B cell (primary cell): ENCODE measurements around the gene PPP1R12B. TPM values are rescaled to one million over a fixed set of nuclear protein-coding genes. Genes with fewer than 3 reads are reported as not detected.
"Not testable (repeated sequence)": the region's sequence is repeated elsewhere in the genome, so short reads cannot be mapped to it uniquely, and the experiment has no call there.

Experiments
- ATAC-seq: fragments of 200-7000 bp; cut with Tn5 transposase; one replicate; pipeline ENCODE4 v1.10.0; 2021; ENCODE audit warnings: low read depth, mild to moderate bottlenecking, moderate number of reproducible peaks, moderate library complexity
- CTCF ChIA-PET: fragments of 350-600 bp; sonication (Branson Sonifier 250); formaldehyde crosslinking; loops from one replicate; lab custom pipeline; 2021; ENCODE audit warnings: antibody characterized with exemption, inconsistent platforms; lab: Charles Lee
- POLR2A ChIA-PET: fragments of 350-600 bp; sonication (Branson Sonifier 250); formaldehyde crosslinking; loops from one replicate; lab custom pipeline; 2021; ENCODE audit warnings: antibody characterized with exemption; lab: Charles Lee
- DNase-seq: peaks from one replicate; pipeline ENCODE4 v3.0.0; 2013
- H2AFZ ChIP-seq: 2 replicates; pipeline ENCODE4 v1.6.1; 2012; ENCODE audit warnings: mild to moderate bottlenecking, low read depth, low read length; ENCODE audit not compliant: insufficient read depth, poor library complexity, severe bottlenecking
- H3K27ac ChIP-seq, 2 donors: 1 replicate in 1 of 2; 2 replicates in 1 of 2; pipeline ENCODE4 v1.5.1; 2012 to 2013; ENCODE audit warnings: low read length in 2 of 2, mild to moderate bottlenecking in 2 of 2, moderate library complexity in 1 of 2
- H3K27me3 ChIP-seq, 4 experiments: fragments of 200-600 bp in 1 of 4; sonication (generic) in 1 of 4; replicated peaks in 1 of 4; 1 replicate in 2 of 4; 2 replicates in 2 of 4; pipeline versions ENCODE4 v1.6.1 to v1.7.0; 2013 to 2016; ENCODE audit warnings: low read length in 3 of 4, mild to moderate bottlenecking in 2 of 4, mixed read lengths in 1 of 4, moderate library complexity in 1 of 4; ENCODE audit not compliant: insufficient read depth in 4 of 4, control insufficient read depth in 3 of 4; ENCODE audit errors: control extremely low read depth in 1 of 4
- H3K36me3 ChIP-seq, 2 experiments: replicated peaks in 1 of 2; 1 replicate in 1 of 2; 2 replicates in 1 of 2; pipeline versions ENCODE4 v1.6.1 to v1.7.1; 2013; ENCODE audit warnings: low read length in 1 of 2; ENCODE audit not compliant: insufficient read depth in 2 of 2, control insufficient read depth in 1 of 2; ENCODE audit errors: control extremely low read depth in 1 of 2, extremely low read depth in 1 of 2
- H3K4me1 ChIP-seq, 2 donors: fragments of 200-600 bp in 1 of 2; sonication (generic) in 1 of 2; 1 replicate in 1 of 2; 2 replicates in 1 of 2; pipeline versions ENCODE4 v1.5.1 to v1.6.1; 2013 to 2017; ENCODE audit warnings: low read length in 2 of 2; ENCODE audit not compliant: control insufficient read depth in 2 of 2, insufficient read depth in 2 of 2
- H3K4me2 ChIP-seq: replicated peaks from 2 replicates; pipeline ENCODE3; 2012; ENCODE audit warnings: mild to moderate bottlenecking, low read depth, low read length; ENCODE audit not compliant: poor library complexity, severe bottlenecking
- H3K4me3 ChIP-seq, 5 experiments: fragments of 200-600 bp in 1 of 5; sonication (generic) in 1 of 5; 1 replicate in 3 of 5; 2 replicates in 2 of 5; pipeline versions ENCODE4 v1.5.1 to v1.7.0; 2011 to 2016; ENCODE audit warnings: low read length in 4 of 5, mild to moderate bottlenecking in 4 of 5, low read depth in 2 of 5, control low read depth in 1 of 5, moderate library complexity in 1 of 5; ENCODE audit not compliant: insufficient read depth in 1 of 5; ENCODE audit errors: control extremely low read depth in 1 of 5, extremely low read depth in 1 of 5
- H3K79me2 ChIP-seq: fragments of 200-600 bp; sonication (generic); one replicate; pipeline ENCODE4 v1.6.0; 2016; ENCODE audit warnings: low read length; ENCODE audit not compliant: control insufficient read depth, insufficient read depth
- H3K9ac ChIP-seq: fragments of 200-600 bp; sonication (generic); 2 replicates; pipeline ENCODE4 v1.6.1; 2017; ENCODE audit warnings: mild to moderate bottlenecking, low read length, moderate library complexity
- H3K9me3 ChIP-seq, 3 donors: one replicate each; pipeline versions ENCODE4 v1.6.1 to v1.7.1; 2013; ENCODE audit warnings: low read length in 2 of 3; ENCODE audit not compliant: control insufficient read depth in 2 of 3, insufficient read depth in 1 of 3; ENCODE audit errors: control extremely low read depth in 1 of 3
- H4K20me1 ChIP-seq: 2 replicates; pipeline ENCODE4 v1.6.0; 2012; ENCODE audit warnings: mild to moderate bottlenecking, low read length; ENCODE audit not compliant: insufficient read depth, control insufficient read depth, poor library complexity, severe bottlenecking
- H3K27ac Mint-ChIP-seq: one replicate; pipeline ENCODE4 v1.8.0; 2021; ENCODE audit warnings: mixed read lengths
- H3K27me3 Mint-ChIP-seq: one replicate; pipeline ENCODE4 v1.8.0; 2021; ENCODE audit warnings: mixed read lengths
- H3K4me1 Mint-ChIP-seq: one replicate; pipeline ENCODE4 v1.8.0; 2021; ENCODE audit warnings: mixed read lengths
- H3K4me3 Mint-ChIP-seq: one replicate; pipeline ENCODE4 v1.8.0; 2021; ENCODE audit warnings: mixed read lengths
- H3K9me3 Mint-ChIP-seq: one replicate; pipeline ENCODE4 v1.8.0; 2022; ENCODE audit warnings: mixed read lengths; ENCODE audit not compliant: insufficient read depth
- CTCF ChIP-seq: fragments of 200-600 bp; IDR thresholded peaks from one replicate; pipeline ENCODE4 v1.8.0; 2022; ENCODE audit warnings: antibody characterized with exemption, mild to moderate bottlenecking
- EZH2 ChIP-seq: IDR thresholded peaks from 2 replicates; pipeline ENCODE4 v1.6.1; 2012; ENCODE audit warnings: borderline replicate concordance, low read depth, mild to moderate bottlenecking, moderate library complexity, low read length; ENCODE audit not compliant: insufficient read depth, poor library complexity, severe bottlenecking
- WGBS: methylation state at CpG from one replicate; pipeline ENCODE4 v1.1.5; 2013; ENCODE audit warnings: missing lambda C conversion rate; ENCODE audit not compliant: insufficient coverage; 5-methylcytosine and 5-hydroxymethylcytosine counted together
- intact Hi-C: fragments of 100-400 bp; cut with micrococcal nuclease; formaldehyde crosslinking; loops from one replicate; pipeline ENCODE4 v1.10.0; 2022
- polyA plus RNA-seq: library from polyadenylated mRNA; depleted of rRNA; stranded (reverse); fragments of >200 nt; gene quantifications from 2 replicates; pipeline ENCODE4 v1.2.3, GENCODE V29; 2012
- total RNA-seq, 2 donors: library from RNA; stranded (reverse); fragments of 120-200 nt in 1 of 2; gene quantifications; 1 replicate in 1 of 2; 2 replicates in 1 of 2; pipeline versions ENCODE4 v1.2.3 to v1.2.4, GENCODE V29; 2013 to 2022

Gene PPP1R12B
- total and polyA plus RNA-seq, 2 donors (not counting 1 experiment from before 2014, with no cell fraction given): 7.1 to 49.6 TPM

- H3K9me3 Mint-ChIP-seq, H3K36me3 ChIP-seq, intact Hi-C loops, H3K4me3 ChIP-seq, H3K27ac Mint-ChIP-seq, H4K20me1 ChIP-seq, H3K27me3 Mint-ChIP-seq, H3K27me3 ChIP-seq, H3K9ac ChIP-seq, H3K4me3 Mint-ChIP-seq, H3K4me2 ChIP-seq, POLR2A ChIA-PET, H2AFZ ChIP-seq, CTCF ChIA-PET, H3K27ac ChIP-seq, ATAC-seq, H3K9me3 ChIP-seq, DNase-seq: not testable (repeated sequence)
- peaks cover 76% of the 10 kb centered on the region for H3K79me2 ChIP-seq
- WGBS: 97% methylated on average over 4 of the region's 11 CpGs
- peaks cover 11 to 12% of the 10 kb centered on the region in 2 donors for H3K4me1 ChIP-seq
- H3K4me1 Mint-ChIP-seq: peaks cover 28% of the 10 kb centered on the region
Observed at GRCh38 chr1:202352583-202353197, 4.2 kb downstream of the PPP1R12B start.

GRCh38 chr1:202355944-202356553, 7.5 kb downstream of the PPP1R12B start:
- Histone ChIP-seq H4K20me1 (peaks cover 2% of the 10 kb centered on the region), H3K27ac (no peak overlapping the region), H2AFZ (no peak overlapping the region), H3K4me3 (no peak overlapping the region), H3K36me3 (peaks cover 0 to 1% of the 10 kb centered on the region in 2 experiments), H3K9me3 (no peaks in the 10 kb centered on the region), H3K9ac (no peak overlapping the region), H3K4me1 (no peaks in the 10 kb centered on the region), H3K27me3 (no peaks in the 10 kb centered on the region), H3K79me2 (peaks cover 68% of the 10 kb centered on the region), H3K4me2 (no peak overlapping the region)
- ATAC-seq (no peak), DNase-seq (no peak)
- H3K27ac Mint-ChIP-seq: no peak overlapping the region
- CTCF ChIA-PET: interaction anchor here (0.7 kb wide), 1 partner anchor 686 kb away, joined by 4 read pairs; no protein-coding TSS in a partner anchor
- intact Hi-C loops: no loop called here
- peaks cover 6% of the 10 kb centered on the region for H3K4me1 Mint-ChIP-seq
- H3K27me3 Mint-ChIP-seq: no peaks in the 10 kb centered on the region
- no peak for TF ChIP-seq CTCF
- no peak for TF ChIP-seq EZH2
- H3K4me3 Mint-ChIP-seq: no peak overlapping the region
- no peaks in the 10 kb centered on the region for H3K9me3 Mint-ChIP-seq
- POLR2A ChIA-PET: no interaction called here
